ENCODE results near the gene RHOU.

DNA sequence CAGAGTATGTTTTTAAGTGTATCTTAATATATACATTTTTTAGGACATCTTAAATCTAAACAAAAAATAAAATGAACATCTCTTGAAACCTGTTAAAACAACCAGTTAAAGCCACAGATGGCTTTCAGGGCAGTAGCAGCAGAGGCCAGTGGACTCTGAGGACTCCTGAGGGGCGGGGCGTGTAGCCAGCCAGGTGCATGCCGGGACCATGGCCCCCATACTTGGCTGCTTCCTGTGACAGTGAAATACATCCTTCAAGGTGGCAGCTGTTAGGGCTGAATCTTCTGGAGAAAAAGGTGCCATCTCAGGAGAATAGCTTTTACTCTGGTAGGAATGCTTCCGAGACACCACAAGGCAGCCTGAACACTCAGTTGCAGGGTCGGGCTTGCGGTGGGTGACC, 9.6 kb downstream of the RHOU start:
- TF ChIP-seq, protein P1, sequence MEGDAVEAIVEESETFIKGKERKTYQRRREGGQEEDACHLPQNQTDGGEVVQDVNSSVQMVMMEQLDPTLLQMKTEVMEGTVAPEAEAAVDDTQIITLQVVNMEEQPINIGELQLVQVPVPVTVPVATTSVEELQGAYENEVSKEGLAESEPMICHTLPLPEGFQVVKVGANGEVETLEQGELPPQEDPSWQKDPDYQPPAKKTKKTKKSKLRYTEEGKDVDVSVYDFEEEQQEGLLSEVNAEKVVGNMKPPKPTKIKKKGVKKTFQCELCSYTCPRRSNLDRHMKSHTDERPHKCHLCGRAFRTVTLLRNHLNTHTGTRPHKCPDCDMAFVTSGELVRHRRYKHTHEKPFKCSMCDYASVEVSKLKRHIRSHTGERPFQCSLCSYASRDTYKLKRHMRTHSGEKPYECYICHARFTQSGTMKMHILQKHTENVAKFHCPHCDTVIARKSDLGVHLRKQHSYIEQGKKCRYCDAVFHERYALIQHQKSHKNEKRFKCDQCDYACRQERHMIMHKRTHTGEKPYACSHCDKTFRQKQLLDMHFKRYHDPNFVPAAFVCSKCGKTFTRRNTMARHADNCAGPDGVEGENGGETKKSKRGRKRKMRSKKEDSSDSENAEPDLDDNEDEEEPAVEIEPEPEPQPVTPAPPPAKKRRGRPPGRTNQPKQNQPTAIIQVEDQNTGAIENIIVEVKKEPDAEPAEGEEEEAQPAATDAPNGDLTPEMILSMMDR (IDR thresholded peaks at IDR 0.05; ENCODE audit: insufficient read depth, low read length, poor library complexity, severe bottlenecking), result no peak
- no peak for TF ChIP-seq EZH2phosphoT487 (conservative IDR thresholded peaks at IDR 0.05; ENCODE audit: low read length)

Measured in SU-DHL-6 (cell line).